GM18505 (cell line): ENCODE data around the gene CILP.
"Not testable (repeated sequence)": the region's sequence is repeated elsewhere in the genome, so short reads cannot be mapped to it uniquely, and the experiment has no call there.

ENCODE experiments used
- ATAC-seq: cut with Tn5 transposase; IDR thresholded peaks from one replicate; pipeline ENCODE4 v1.9.1; 2021; ENCODE audit not compliant: unreplicated experiment
- POLR2A ChIP-seq: IDR thresholded peaks from 4 replicates; pipeline ENCODE4 v1.6.1; 2011; ENCODE audit warnings: borderline replicate concordance; ENCODE audit not compliant: insufficient read depth, insufficient read length; ENCODE audit errors: extremely low read depth

Gene CILP

GRCh38 chr15:65201918-65202317 is 9.4 kb downstream of the CILP start:
- ATAC-seq, result no peak
- TF ChIP-seq POLR2A, result no peak

GRCh38 chr15:65198571-65198970 is 12.7 kb downstream of the CILP start:
- TF ChIP-seq POLR2A, result no peak
- ATAC-seq, result no peak

DNA sequence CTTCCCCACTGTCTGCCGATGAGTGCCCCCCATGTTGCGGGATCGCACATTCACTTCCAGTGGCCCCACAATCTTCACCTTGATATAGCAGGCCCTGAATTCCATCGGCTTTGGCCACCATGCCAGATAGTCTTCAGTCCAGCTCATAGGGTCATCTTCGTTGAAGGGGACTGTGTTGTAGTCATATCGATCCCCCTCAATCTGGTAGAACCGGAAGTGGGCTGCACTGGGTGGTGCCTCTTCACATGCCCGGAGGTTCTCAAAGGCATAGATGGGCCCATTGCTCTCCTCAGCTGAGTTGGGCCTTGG is 14.0 kb downstream of the CILP start:
- no peak for TF ChIP-seq POLR2A
- no peak for ATAC-seq

DNA sequence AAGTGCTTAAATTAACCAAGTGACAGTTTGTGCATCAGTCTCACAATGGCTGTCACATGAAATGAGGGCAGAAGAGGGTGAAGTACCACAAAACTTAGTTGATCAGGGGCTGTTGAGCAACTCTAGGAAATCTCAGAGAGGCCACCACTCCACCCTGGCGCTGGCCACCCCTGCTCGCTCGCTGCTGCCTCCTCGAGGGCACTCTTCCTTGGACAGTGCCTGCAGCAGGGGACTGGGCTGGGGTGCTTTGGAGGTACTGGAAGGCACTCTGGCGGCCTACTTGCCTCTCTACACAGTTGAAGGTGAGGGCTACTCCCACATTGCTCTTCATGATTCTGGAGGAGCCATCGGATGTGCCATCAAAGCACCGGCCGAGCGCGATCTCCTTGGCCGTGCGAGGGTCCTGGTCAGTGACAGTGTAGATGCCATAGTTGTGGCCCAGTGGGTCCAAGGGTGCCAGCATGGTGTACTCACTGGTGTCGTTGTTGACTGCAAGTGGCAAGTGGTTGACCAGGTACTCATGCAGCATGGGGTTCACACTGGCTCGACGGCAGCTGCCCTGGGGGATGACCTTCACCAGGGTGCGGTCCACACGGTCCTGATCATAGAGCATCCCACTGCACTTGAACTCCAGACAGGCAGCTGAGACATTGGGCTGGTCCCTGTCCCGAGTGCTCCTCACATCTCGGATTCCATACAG is 14.5 kb downstream of the CILP start:
- no peak for TF ChIP-seq POLR2A
- no peak for ATAC-seq

DNA sequence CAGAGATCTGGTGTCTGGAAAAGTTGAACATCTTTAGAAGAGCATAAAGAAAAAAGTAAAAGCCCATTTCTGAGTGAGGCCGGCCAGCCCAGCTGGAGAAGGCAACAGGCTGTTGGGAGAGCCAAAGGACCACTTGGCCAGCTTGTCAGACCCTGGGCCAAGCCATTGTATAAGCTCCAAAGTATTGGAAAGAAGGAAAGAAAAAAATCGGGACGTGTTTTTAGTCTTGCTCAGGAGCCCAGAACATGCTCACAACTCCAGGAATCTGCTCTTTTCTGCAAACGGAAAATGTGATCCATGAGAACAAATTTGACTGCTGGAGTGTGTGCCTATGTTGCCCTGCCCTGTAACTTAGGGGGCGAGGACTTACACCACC is 15.7 kb downstream of the CILP start:
- ATAC-seq, result no peak

GRCh38 chr15:65194826-65195547 is 16.3 kb downstream of the CILP start:
- no peak for TF ChIP-seq POLR2A
- ATAC-seq, result no peak

More for the DNA sequence above, 15.7 kb downstream of the CILP start:
- no peak for TF ChIP-seq POLR2A

DNA sequence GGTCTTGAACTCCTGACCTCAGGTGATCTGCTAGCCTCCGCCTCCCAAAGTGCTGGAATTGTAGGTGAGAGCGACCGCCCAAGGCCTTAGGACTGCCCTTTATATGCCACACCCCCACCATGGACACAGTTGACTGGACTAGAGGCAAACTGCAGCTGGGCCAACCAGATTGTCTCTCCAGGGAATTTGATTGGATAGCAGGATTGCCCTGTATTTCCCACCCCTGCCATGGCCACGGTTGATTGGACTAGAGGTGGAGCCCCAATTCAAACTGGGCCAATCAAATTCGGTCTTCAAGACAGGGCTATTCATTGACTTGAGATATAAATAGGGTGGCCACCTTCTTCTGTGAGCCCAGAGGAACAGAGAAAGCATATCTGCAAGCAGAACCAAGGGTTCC is 19.3 kb downstream of the CILP start:
- no peak for ATAC-seq
- no peak for TF ChIP-seq POLR2A

- no peak for TF ChIP-seq POLR2A
- no peak for ATAC-seq
Measured at GRCh38 chr15:65189102-65189740, 22.1 kb downstream of the CILP start.

GRCh38 chr15:65188472-65188871 is 22.8 kb downstream of the CILP start:
- not testable (repeated sequence) for ATAC-seq

DNA sequence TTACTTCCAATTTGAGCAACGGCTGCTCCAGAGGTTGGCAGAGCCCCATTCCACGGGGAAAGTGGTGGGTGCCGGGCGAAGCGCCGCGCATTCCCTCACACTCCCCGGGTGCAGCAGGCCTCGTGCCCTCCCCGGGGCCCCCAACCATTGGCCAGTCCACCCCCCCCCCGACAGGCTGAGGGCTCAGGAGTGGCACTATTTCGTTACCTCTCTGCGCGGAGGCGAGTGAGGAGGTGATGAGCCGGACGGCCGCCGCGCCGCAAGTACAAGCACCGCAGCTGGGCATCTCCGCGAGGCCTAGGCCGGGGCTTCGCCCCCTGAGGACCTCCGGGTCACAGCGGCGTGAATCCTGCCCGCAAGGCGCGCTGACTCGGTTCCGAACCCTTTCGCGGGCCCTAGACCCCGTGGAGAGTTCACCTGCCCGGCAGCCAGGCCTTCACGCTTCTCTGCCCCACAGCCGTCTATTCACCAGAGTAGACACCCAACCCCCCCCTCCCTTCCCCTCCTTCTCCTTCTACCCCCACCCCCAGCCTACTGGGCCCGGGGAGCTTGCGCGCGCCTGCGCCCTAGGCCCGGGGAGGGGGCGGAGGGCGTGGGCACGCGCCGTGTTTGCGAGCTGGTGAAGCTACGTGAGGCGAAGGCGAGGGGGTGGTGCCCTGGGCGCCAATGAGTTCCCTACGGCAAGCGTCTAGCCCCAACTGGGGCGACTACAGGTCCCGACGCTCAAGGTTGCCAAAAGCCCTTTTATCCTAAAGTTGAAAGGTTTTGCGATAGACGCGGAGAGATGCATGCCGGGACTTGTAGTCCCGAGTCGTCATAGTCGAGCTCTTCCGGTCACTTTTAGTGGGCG is 26.2 kb downstream of the CILP start, which contains the start of gene CLPX:
Gene CLPX, minus strand, starts transcription at position 475 of the 850 bp plus-strand sequence. Its CDS starts 189 bp downstream, at position 286.
- ATAC-seq, result peak; percentile 63
- peak; percentile 80 for TF ChIP-seq POLR2A

- peak; percentile 22 for TF ChIP-seq POLR2A
- no peak for ATAC-seq
Measured at GRCh38 chr15:65184305-65184867, 26.9 kb downstream of the CILP start.

GRCh38 chr15:65183865-65184159 is 27.5 kb downstream of the CILP start:
- no peak for ATAC-seq
- TF ChIP-seq POLR2A, result no peak

DNA sequence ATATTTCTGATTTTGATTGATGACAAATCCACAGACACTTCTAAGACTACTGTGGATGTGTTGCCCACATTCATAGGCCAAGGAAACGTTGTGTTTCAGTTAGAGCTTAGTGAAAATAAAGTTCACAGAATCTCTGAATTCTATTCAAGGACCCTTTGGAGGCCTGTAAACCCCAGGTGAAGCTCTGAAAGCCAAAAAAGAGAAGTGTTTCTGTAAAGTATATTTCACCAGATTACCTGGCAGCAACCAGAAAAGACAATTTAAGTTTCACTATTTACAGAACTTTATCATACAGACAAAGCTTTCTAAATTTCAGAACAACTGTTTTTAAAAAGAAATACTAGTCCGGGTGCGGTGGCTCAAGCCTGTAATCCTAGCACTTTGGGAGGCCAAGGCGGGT is 28.7 kb downstream of the CILP start:
- no peak for TF ChIP-seq POLR2A
- no peak for ATAC-seq

- not testable (repeated sequence) for ATAC-seq
Measured at GRCh38 chr15:65181582-65182353, 29.5 kb downstream of the CILP start.
